Measurements from ENCODE around the gene DOC2A.
A peak's percentile ranks its signal among the peaks of the same experiment; 100 is the strongest.

Gene DOC2A

GRCh38 chr16:29971304-29971703, 39.5 kb downstream of the DOC2A start:
- no peak overlapping the region for H3K4me3 ChIP-seq (ENCODE audit: low read depth, low read length)
- TF ChIP-seq MAX (IDR thresholded peaks at IDR 0.05; ENCODE audit: low read depth, low read length): no peak
- DNase-seq (ENCODE audit: low read depth): no peak

GRCh38 chr16:29968205-29968604, 42.6 kb downstream of the DOC2A start:
- no peak for TF ChIP-seq MAX (IDR thresholded peaks at IDR 0.05; ENCODE audit: low read depth, low read length)
- no peak for TF ChIP-seq CTCF (IDR thresholded peaks at IDR 0.05; ENCODE audit: low read depth, low read length)
- TF ChIP-seq POLR2A (IDR thresholded peaks at IDR 0.05; ENCODE audit: extremely low read depth, insufficient read length): no peak
- H3K4me3 ChIP-seq (ENCODE audit: low read depth, low read length): no peak overlapping the region
- no peak for DNase-seq (ENCODE audit: low read depth)

- no peak for DNase-seq (ENCODE audit: low read depth)
- TF ChIP-seq CTCF (IDR thresholded peaks at IDR 0.05; ENCODE audit: low read depth, low read length) (no peak), MAX (IDR thresholded peaks at IDR 0.05; ENCODE audit: low read depth, low read length) (no peak), MYC (IDR thresholded peaks at IDR 0.05; ENCODE audit: low read depth, low read length) (no peak), POLR2A (IDR thresholded peaks at IDR 0.05; ENCODE audit: extremely low read depth, insufficient read length) (no peak)
- H3K4me3 ChIP-seq (ENCODE audit: low read depth, low read length): no peak overlapping the region
These were observed 47.6 kb downstream of the DOC2A start for GRCh38 chr16:29963021-29963743.

- DNase-seq (ENCODE audit: low read depth): peak; percentile 42
- TF ChIP-seq CTCF (IDR thresholded peaks at IDR 0.05; ENCODE audit: low read depth, low read length) (no peak), MYC (IDR thresholded peaks at IDR 0.05; ENCODE audit: low read depth, low read length) (no peak), POLR2A (IDR thresholded peaks at IDR 0.05; ENCODE audit: extremely low read depth, insufficient read length) (no peak), MAX (IDR thresholded peaks at IDR 0.05; ENCODE audit: low read depth, low read length) (no peak)
- H3K4me3 ChIP-seq (ENCODE audit: low read depth, low read length): peak overlapping the region; percentile 66
These were observed 48.4 kb downstream of the DOC2A start for GRCh38 chr16:29962344-29962994.

GRCh38 chr16:29961479-29962343, 49.1 kb downstream of the DOC2A start, which contains the start of gene TMEM219:
TMEM219 (plus strand) TSS chr16:29962079; CDS start chr16:29963144, 1,065 bp downstream.
- TF ChIP-seq MYC (IDR thresholded peaks at IDR 0.05; ENCODE audit: low read depth, low read length) (0 out of 2 replicates have a peak, but pooled peaks have one; percentile 39), CTCF (IDR thresholded peaks at IDR 0.05; ENCODE audit: low read depth, low read length) (peak; percentile 15), MAX (IDR thresholded peaks at IDR 0.05; ENCODE audit: low read depth, low read length) (peak; percentile 44; the same call in 1 of the 2 replicates), POLR2A (IDR thresholded peaks at IDR 0.05; ENCODE audit: extremely low read depth, insufficient read length) (peak; percentile 80)
- peak within 1 kb of the TSS; percentile 73 for H3K4me3 ChIP-seq (ENCODE audit: low read depth, low read length)
- peak; percentile 88 for DNase-seq (ENCODE audit: low read depth)
